ENCODE results near the gene DBNDD2.

The DBNDD2 gene

GRCh38 chr20:45410887-45411286, 2.8 kb downstream of the DBNDD2 start:
- TF ChIP-seq CTCF (IDR thresholded peaks at IDR 0.05): no peak

- TF ChIP-seq CTCF (IDR thresholded peaks at IDR 0.05): no peak
Observed at GRCh38 chr20:45412653-45413052, 4.6 kb downstream of the DBNDD2 start.

GRCh38 chr20:45413479-45413878, 5.4 kb downstream of the DBNDD2 start:
- TF ChIP-seq CTCF (IDR thresholded peaks at IDR 0.05): no peak

- no peak for TF ChIP-seq CTCF (IDR thresholded peaks at IDR 0.05)
Observed at GRCh38 chr20:45415822-45416637, 7.9 kb downstream of the DBNDD2 start, which contains the start of gene PIGT. Gene PIGT, plus strand, starts transcription at chr20:45416141. Its CDS starts 16 bp downstream, at chr20:45416157.

- TF ChIP-seq CTCF (IDR thresholded peaks at IDR 0.05): no peak
Observed at GRCh38 chr20:45416917-45417316, 8.8 kb downstream of the DBNDD2 start.

GRCh38 chr20:45419188-45420091, 11.4 kb downstream of the DBNDD2 start:
- TF ChIP-seq CTCF (IDR thresholded peaks at IDR 0.05): no peak

- TF ChIP-seq CTCF (IDR thresholded peaks at IDR 0.05): no peak
Observed at GRCh38 chr20:45420125-45420524, 12.0 kb downstream of the DBNDD2 start.

All from LNCAP (cell line).